HTERT RPE-1 (cell line): ENCODE results near the gene NLGN1.
"Not testable (repeated sequence)": the region's sequence is repeated elsewhere in the genome, so short reads cannot be mapped to it uniquely, and the experiment has no call there.

Experiments used
- in situ Hi-C: fragments of 300-500 bp; cut with MboI; formaldehyde crosslinking; loops from 4 replicates; pipeline ENCODE4 v1.14.3; 2020; ENCODE audit warnings: low sequenced_read_pairs

The NLGN1 gene

GRCh38 chr3:173553635-173554280, 156.2 kb downstream of the NLGN1 start:
- in situ Hi-C loops = no loop called here

- in situ Hi-C loops = no loop called here
These were observed 159.0 kb downstream of the NLGN1 start for GRCh38 chr3:173556546-173556945.

- in situ Hi-C loops = no loop called here
These were observed 170.5 kb downstream of the NLGN1 start for GRCh38 chr3:173567997-173568396.

GRCh38 chr3:173568623-173569022, 171.1 kb downstream of the NLGN1 start:
- in situ Hi-C loops = no loop called here

- in situ Hi-C loops = no loop called here
These were observed 186.0 kb downstream of the NLGN1 start for GRCh38 chr3:173583496-173583895.

GRCh38 chr3:173584093-173584837, 186.7 kb downstream of the NLGN1 start:
- in situ Hi-C loops = no loop called here

- in situ Hi-C loops = no loop called here
These were observed 187.6 kb downstream of the NLGN1 start for GRCh38 chr3:173584838-173585831.

GRCh38 chr3:173586166-173586565, 188.6 kb downstream of the NLGN1 start:
- in situ Hi-C loops = no loop called here

- in situ Hi-C loops = no loop called here
These were observed 189.5 kb downstream of the NLGN1 start for GRCh38 chr3:173587055-173587454.

- in situ Hi-C loops = no loop called here
These were observed 191.0 kb downstream of the NLGN1 start for GRCh38 chr3:173588556-173588955.

GRCh38 chr3:173589116-173589515, 191.6 kb downstream of the NLGN1 start:
- in situ Hi-C loops = no loop called here

GRCh38 chr3:173591401-173591800, 193.9 kb downstream of the NLGN1 start:
- in situ Hi-C loops = no loop called here

- in situ Hi-C loops = not testable (repeated sequence)
These were observed 197.3 kb downstream of the NLGN1 start for GRCh38 chr3:173594881-173595280.

GRCh38 chr3:173599673-173600072, 202.1 kb downstream of the NLGN1 start:
- in situ Hi-C loops = no loop called here

GRCh38 chr3:173614522-173614921, 217.0 kb downstream of the NLGN1 start:
- in situ Hi-C loops = no loop called here

- in situ Hi-C loops = no loop called here
These were observed 218.1 kb downstream of the NLGN1 start for GRCh38 chr3:173615661-173616060.

- in situ Hi-C loops = no loop called here
These were observed 219.9 kb downstream of the NLGN1 start for GRCh38 chr3:173617490-173617889.

GRCh38 chr3:173618148-173618547, 220.6 kb downstream of the NLGN1 start:
- in situ Hi-C loops = no loop called here

GRCh38 chr3:173618703-173619102, 221.2 kb downstream of the NLGN1 start:
- in situ Hi-C loops = no loop called here

- in situ Hi-C loops = no loop called here
These were observed 224.6 kb downstream of the NLGN1 start for GRCh38 chr3:173622166-173622565.

GRCh38 chr3:173624086-173624485, 226.5 kb downstream of the NLGN1 start:
- in situ Hi-C loops = no loop called here
